IMR-90 (cell line): ENCODE results near the gene MGAT5B. TPM values are rescaled to one million over a fixed set of nuclear protein-coding genes. Genes with fewer than 3 reads are reported as not detected.

ENCODE experiments used
- ATAC-seq: fragments of 200-7000 bp; cut with Tn5 transposase; 2 replicates; pipeline ENCODE4 v1.9.1; 2020; ENCODE audit warnings: low read depth, mild to moderate bottlenecking, moderate library complexity
- BruUV-seq: library from RNA; stranded (reverse); fragments of 400-500 nt; replicated peaks from 2 replicates; lab custom pipeline; 2021; lab: Mats Ljungman, UMichigan
- CTCF ChIA-PET: fragments of 300-600 bp; formaldehyde crosslinking; extraction: SDS; loops from one replicate; lab custom pipeline; 2021; ENCODE audit warnings: antibody characterized with exemption; lab: Yijun Ruan, JAX
- POLR2A ChIA-PET: fragments of 300-600 bp; sonication (Branson Sonifier 250); formaldehyde crosslinking; loops from one replicate; lab custom pipeline; 2022; ENCODE audit warnings: antibody characterized with exemption; ENCODE audit not compliant: unreplicated experiment; lab: Charles Lee
- DNase-seq: peaks from one replicate; pipeline ENCODE4 v3.0.0; 2013
- H2AFZ ChIP-seq: replicated peaks from 2 replicates; pipeline ENCODE3; 2013; ENCODE audit warnings: low read length, mild to moderate bottlenecking; ENCODE audit not compliant: poor library complexity
- H2AK5ac ChIP-seq: 2 replicates; pipeline ENCODE4 v1.6.1; 2013; ENCODE audit warnings: low read depth, low read length, inconsistent platforms
- H2AK9ac ChIP-seq: replicated peaks from 2 replicates; pipeline ENCODE3; 2013; ENCODE audit warnings: mild to moderate bottlenecking, low read depth, low read length, moderate library complexity; ENCODE audit not compliant: poor library complexity
- H2BK120ac ChIP-seq: 2 replicates; pipeline ENCODE4 v1.6.1; 2013; ENCODE audit warnings: low read depth, low read length, inconsistent platforms
- H2BK15ac ChIP-seq: 3 replicates; pipeline ENCODE4 v1.6.1; 2013; ENCODE audit warnings: low read depth, low read length, inconsistent platforms
- H2BK20ac ChIP-seq: 2 replicates; pipeline ENCODE4 v1.6.1; 2013; ENCODE audit warnings: low read depth, mild to moderate bottlenecking, inconsistent platforms, low read length, moderate library complexity
- H2BK5ac ChIP-seq: 2 replicates; pipeline ENCODE4 v1.6.1; 2013; ENCODE audit warnings: mild to moderate bottlenecking, low read depth, low read length, inconsistent platforms; ENCODE audit not compliant: poor library complexity, severe bottlenecking
- H3K14ac ChIP-seq: replicated peaks from 2 replicates; pipeline ENCODE4 v1.6.1; 2013; ENCODE audit warnings: low read depth, low read length, inconsistent platforms
- H3K18ac ChIP-seq: 2 replicates; pipeline ENCODE4 v1.6.1; 2013; ENCODE audit warnings: low read depth, low read length, control low read depth
- H3K23ac ChIP-seq: 2 replicates; pipeline ENCODE4 v1.6.1; 2013; ENCODE audit warnings: low read depth, low read length, inconsistent platforms
- H3K27ac ChIP-seq: 2 replicates; pipeline ENCODE4 v1.5.1; 2013; ENCODE audit warnings: mild to moderate bottlenecking, control low read depth, low read length; ENCODE audit not compliant: insufficient read depth
- H3K27me3 ChIP-seq: 2 replicates; pipeline ENCODE4 v1.6.1; 2013; ENCODE audit warnings: low read length; ENCODE audit not compliant: control insufficient read depth, insufficient read depth
- H3K36me3 ChIP-seq: 2 replicates; pipeline ENCODE4 v1.6.1; 2013; ENCODE audit warnings: low read length, mixed read lengths; ENCODE audit not compliant: control insufficient read depth, insufficient read depth
- H3K4ac ChIP-seq: 2 replicates; pipeline ENCODE4 v1.6.1; 2013; ENCODE audit warnings: low read depth, low read length, inconsistent platforms
- H3K4me1 ChIP-seq: 2 replicates; pipeline ENCODE4 v1.6.1; 2013; ENCODE audit warnings: low read length, mixed read lengths; ENCODE audit not compliant: control insufficient read depth, insufficient read depth
- H3K4me2 ChIP-seq: 2 replicates; pipeline ENCODE4 v1.6.1; 2013; ENCODE audit warnings: low read depth, mild to moderate bottlenecking, control low read depth, low read length, moderate library complexity
- H3K4me3 ChIP-seq: 2 replicates; pipeline ENCODE4 v1.5.1; 2013; ENCODE audit warnings: low read depth, mild to moderate bottlenecking, control low read depth, low read length, moderate library complexity; ENCODE audit not compliant: insufficient read depth
- H3K56ac ChIP-seq: 2 replicates; pipeline ENCODE4 v1.6.1; 2013; ENCODE audit warnings: low read length, inconsistent platforms; ENCODE audit not compliant: insufficient read depth; ENCODE audit errors: extremely low read depth
- H3K79me1 ChIP-seq, 2 experiments: 2 replicates each; pipeline ENCODE4 v1.6.1; 2013; ENCODE audit warnings: low read length in 2 of 2, inconsistent platforms in 1 of 2, low read depth in 1 of 2
- H3K9ac ChIP-seq: 2 replicates; pipeline ENCODE4 v1.6.1; 2013; ENCODE audit warnings: low read depth, low read length, control low read depth
- H3K9me1 ChIP-seq: 2 replicates; pipeline ENCODE4 v1.6.1; 2013; ENCODE audit warnings: low read length, inconsistent platforms; ENCODE audit not compliant: insufficient read depth
- H3K9me3 ChIP-seq: 2 replicates; pipeline ENCODE4 v1.6.1; 2013; ENCODE audit warnings: low read length; ENCODE audit not compliant: control insufficient read depth, insufficient read depth
- H4K20me1 ChIP-seq: 2 replicates; pipeline ENCODE4 v1.6.1; 2013; ENCODE audit warnings: low read length, inconsistent platforms; ENCODE audit not compliant: insufficient read depth
- H4K5ac ChIP-seq: 2 replicates; pipeline ENCODE4 v1.6.1; 2013; ENCODE audit warnings: mild to moderate bottlenecking, low read depth, low read length, control low read depth
- H4K8ac ChIP-seq, 2 experiments: 2 replicates each; pipeline ENCODE4 v1.6.1; 2013; ENCODE audit warnings: low read depth in 2 of 2, low read length in 2 of 2, control low read depth in 1 of 2, inconsistent platforms in 1 of 2
- H4K91ac ChIP-seq: 2 replicates; pipeline ENCODE4 v1.6.1; 2013; ENCODE audit warnings: low read depth, low read length, inconsistent platforms; ENCODE audit not compliant: insufficient read depth
- MAFK ChIP-seq: IDR thresholded peaks from 2 replicates; pipeline ENCODE4 v1.6.1; 2012; ENCODE audit warnings: low read depth, low read length, improper control_type of control experiment
- POLR2A ChIP-seq: IDR thresholded peaks from 2 replicates; pipeline ENCODE4 v1.6.1; 2012; ENCODE audit warnings: mild to moderate bottlenecking, low read depth, low read length
- SMC3 ChIP-seq: fragments of 150-350 bp; IDR thresholded peaks from 2 replicates; pipeline ENCODE4 v1.6.1; 2016; ENCODE audit warnings: low read depth, mild to moderate bottlenecking, antibody characterized with exemption, low read length, moderate library complexity
- WGBS, 2 experiments: methylation state at CpG; one replicate each; pipeline versions ENCODE4 v1.1.5 to v1.1.7; 2013; ENCODE audit warnings: missing lambda C conversion rate in 2 of 2; ENCODE audit not compliant: insufficient read length in 1 of 2; ENCODE audit errors: extremely low coverage in 2 of 2; 5-methylcytosine and 5-hydroxymethylcytosine counted together
- dilution Hi-C: fragments of 300-500 bp; cut with HindIII; formaldehyde crosslinking; loops from one replicate; pipeline ENCODE4 v1.14.3; 2018; ENCODE audit warnings: low sequenced_read_pairs; ENCODE audit not compliant: unreplicated experiment
- in situ Hi-C: fragments of 300-500 bp; cut with MboI; formaldehyde crosslinking; loops from 3 replicates; pipeline ENCODE4 v1.14.3; 2019; ENCODE audit warnings: low sequenced_read_pairs, inconsistent platforms, mixed read lengths
- intact Hi-C: fragments of 100-400 bp; cut with micrococcal nuclease; formaldehyde crosslinking; loops from 2 replicates; pipeline ENCODE4 v1.10.0; 2022
- polyA plus RNA-seq, 3 experiments: library from polyadenylated mRNA; depleted of rRNA; stranded (reverse); fragments of >200 nt; gene quantifications; 2 replicates each; pipeline ENCODE4 v1.2.3, GENCODE V29; 2012; ENCODE audit warnings: low replicate concordance in 1 of 3
- total RNA-seq: library from RNA; depleted of rRNA; stranded (reverse); fragments of >200 nt; gene quantifications from 2 replicates; pipeline ENCODE4 v1.2.3, GENCODE V29; 2012
- TF ChIP-seq, protein P1 (sequence below): fragments of 150-350 bp; IDR thresholded peaks from 2 replicates; pipeline ENCODE4 v1.6.1; 2017; ENCODE audit warnings: mild to moderate bottlenecking, antibody characterized with exemption, low read length, low read depth

The MGAT5B gene
- total and polyA plus RNA-seq, 2 of the 4 experiments (the other 2 are of a cell fraction) = 0.54 to 2.0 TPM

DNA sequence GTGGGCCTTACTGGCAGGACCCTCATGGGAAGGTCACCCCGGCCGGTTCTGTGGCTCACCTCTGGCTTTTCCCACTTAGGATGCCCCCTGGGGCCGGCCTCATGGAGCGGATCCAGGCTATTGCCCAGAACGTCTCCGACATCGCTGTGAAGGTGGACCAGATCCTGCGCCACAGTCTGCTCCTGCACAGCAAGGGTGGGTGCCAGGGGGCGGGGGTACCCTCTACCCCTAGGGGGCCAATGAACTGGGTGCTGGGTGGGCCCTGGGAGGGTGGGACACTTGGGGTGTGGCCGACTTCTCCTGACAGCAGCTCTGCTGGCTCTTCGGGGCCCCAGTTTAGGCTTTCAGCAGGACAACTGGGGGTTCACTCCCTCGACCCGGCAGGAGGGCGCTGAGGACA is 34.3 kb downstream of the MGAT5B start:
- no peak overlapping the region for H4K5ac ChIP-seq
- CTCF ChIA-PET = no interaction called here
- in situ Hi-C loops = no loop called here

More for the DNA sequence above, 34.3 kb downstream of the MGAT5B start:
- Histone ChIP-seq H4K20me1 (no peaks in the 10 kb centered on the region), H2AFZ (no peak overlapping the region), H3K9me1 (no peaks in the 10 kb centered on the region), H3K4me1 (no peaks in the 10 kb centered on the region), H3K4me2 (no peak overlapping the region), H2BK15ac (no peak overlapping the region), H2BK5ac (no peak overlapping the region), H3K27ac (no peak overlapping the region), H2BK20ac (no peak overlapping the region), H3K9ac (no peak overlapping the region), H3K9me3 (no peaks in the 10 kb centered on the region), H3K79me1 (no peaks in the 10 kb centered on the region), H3K14ac (no peak overlapping the region), H3K4ac (no peak overlapping the region), H3K27me3 (peaks cover 4% of the 10 kb centered on the region; the same call in 1 of the 2 replicates), H3K36me3 (no peaks in the 10 kb centered on the region), H3K4me3 (no peak overlapping the region), H3K18ac (no peak overlapping the region), H3K56ac (no peak overlapping the region), H2AK9ac (no peak overlapping the region), H4K8ac (no peak overlapping the region), H2BK120ac (no peak overlapping the region), H4K91ac (no peak overlapping the region), H2AK5ac (no peak overlapping the region), H3K23ac (no peak overlapping the region)
- WGBS, 2 experiments = 80% methylated on average over 2 of the region's 14 CpGs; no CpG with 5 or more reads in 1 of the 2 experiments
- ATAC-seq = no peak
- BruUV-seq = no TSS peak
- TF ChIP-seq, protein P1, sequence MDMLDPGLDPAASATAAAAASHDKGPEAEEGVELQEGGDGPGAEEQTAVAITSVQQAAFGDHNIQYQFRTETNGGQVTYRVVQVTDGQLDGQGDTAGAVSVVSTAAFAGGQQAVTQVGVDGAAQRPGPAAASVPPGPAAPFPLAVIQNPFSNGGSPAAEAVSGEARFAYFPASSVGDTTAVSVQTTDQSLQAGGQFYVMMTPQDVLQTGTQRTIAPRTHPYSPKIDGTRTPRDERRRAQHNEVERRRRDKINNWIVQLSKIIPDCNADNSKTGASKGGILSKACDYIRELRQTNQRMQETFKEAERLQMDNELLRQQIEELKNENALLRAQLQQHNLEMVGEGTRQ = no peak
- no peak for TF ChIP-seq POLR2A
- no peak for TF ChIP-seq MAFK
- no peak for TF ChIP-seq SMC3
- DNase-seq = no peak
- intact Hi-C loops = no loop called here
- dilution Hi-C loops = no loop called here
- POLR2A ChIA-PET = no interaction called here
